Measurements from ENCODE around the gene TBC1D8. TPM values are rescaled to one million over a fixed set of nuclear protein-coding genes. Genes with fewer than 3 reads are reported as not detected.

Gene TBC1D8
- total and polyA plus RNA-seq, 7 experiments from 2014 or later, result 0.30 to 20.1 (median 2.2) TPM

- H3K9me3 Mint-ChIP-seq, result peaks cover 0 to 3% (median 0%) of the 10 kb centered on the region in 11 donors
- Histone ChIP-seq H3K27ac (ENCODE audit: low read depth, low read length) (peak overlapping the region; percentile 86), H3K36me3 (ENCODE audit: control insufficient read depth in 2 of 3, insufficient read depth in 3 of 3, low read length in 3 of 3) (peaks cover 23 to 48% (median 28%) of the 10 kb centered on the region in 3 experiments), H3K9me3 (ENCODE audit: control insufficient read depth in 2 of 3, low read length in 3 of 3) (no peaks in the 10 kb centered on the region), H3K4me3 (ENCODE audit: low read length) (peak overlapping the region; percentile 93), H3K27me3 (ENCODE audit: control insufficient read depth in 2 of 2, insufficient read depth in 2 of 2, low read length in 2 of 2) (no peaks in the 10 kb centered on the region), H3K4me1 (ENCODE audit: control insufficient read depth in 2 of 2, insufficient read depth in 2 of 2, low read length in 2 of 2) (peaks cover 16 to 18% of the 10 kb centered on the region in 2 donors)
- peak overlapping the region; percentile 91 to 99 (median 95) for H3K4me3 Mint-ChIP-seq
- H3K36me3 Mint-ChIP-seq, result peaks cover 14 to 48% (median 34%) of the 10 kb centered on the region in 5 donors
- H3K27me3 Mint-ChIP-seq, result peaks cover 0 to 5% (median 0%) of the 10 kb centered on the region in 5 donors
- peak overlapping the region; percentile 88 to 99 (median 98) for H3K27ac Mint-ChIP-seq
- ATAC-seq (no peak), DNase-seq (peak in 1 of 9 donors; percentile 13)
- CTCF ChIA-PET, result interaction anchor here (0.6 to 1.5 kb wide), 4 partner anchors 10 to 393 kb away, joined by 3 to 8 read pairs (median 3); no protein-coding TSS in a partner anchor
- intact Hi-C loops (cut with micrococcal nuclease), result loop anchor here (1.0 to 10.0 kb wide), 15 partner anchors 149 to 1665 kb away; partner anchors contain the start of genes CHST10 (in 2 of the 2), MAP4K4 (in 2 of the 2), PDCL3 (in 2 of the 2) and TBC1D8 (in 2 of the 2)
- POLR2A ChIA-PET, result interaction anchor here (0.5 to 2.4 kb wide), 20 partner anchors 10 to 586 kb away, joined by 3 to 22 read pairs (median 3); partner anchors contain the start of genes CNOT11 and PDCL3
- H3K4me1 Mint-ChIP-seq, result peaks cover 32 to 51% (median 48%) of the 10 kb centered on the region in 7 donors
Measured at GRCh38 chr2:101002562-101003277, 148.5 kb downstream of the TBC1D8 start.

DNA sequence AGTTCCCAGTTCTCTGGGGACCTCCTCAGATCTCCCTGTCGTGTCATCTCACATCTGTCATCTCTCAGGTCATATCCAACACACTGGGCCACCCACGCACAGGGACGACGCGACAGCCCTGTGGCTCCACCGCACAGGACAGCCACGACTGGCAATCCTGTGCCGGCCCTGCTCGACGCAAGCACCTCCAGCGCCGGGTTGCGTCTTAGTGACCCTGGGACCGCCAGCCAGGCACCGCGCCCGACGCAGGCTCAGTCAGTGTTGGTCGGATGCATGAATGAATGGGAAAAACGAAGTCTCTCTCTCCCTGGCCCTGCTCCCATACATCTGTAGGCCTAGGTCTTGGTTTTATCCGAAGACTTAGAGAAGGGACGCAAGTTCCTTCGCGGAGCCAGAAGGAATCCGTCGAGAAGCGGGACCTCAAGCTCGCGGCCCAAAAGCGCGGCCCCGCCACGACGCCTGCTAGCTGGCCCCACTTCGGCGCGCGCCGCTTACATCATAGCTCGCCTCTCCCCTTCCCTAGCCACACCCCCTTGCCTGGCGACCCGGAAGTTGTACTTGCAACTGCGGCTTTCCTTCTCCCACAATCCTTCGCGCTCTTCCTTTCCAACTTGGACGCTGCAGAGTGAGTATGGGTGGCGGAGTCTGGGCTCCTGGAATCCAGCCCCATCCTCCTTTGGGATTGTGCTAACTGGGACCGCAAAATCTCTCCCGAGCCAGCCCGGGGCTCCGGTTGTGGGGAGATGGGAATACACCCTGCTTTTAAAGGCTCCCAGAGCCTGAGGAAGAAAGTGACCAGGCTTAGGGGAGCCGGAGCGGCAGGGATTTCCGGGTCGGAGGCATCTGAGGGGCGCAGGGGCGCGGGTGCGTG lies 149.3 kb downstream of the TBC1D8 start, which contains the start of gene RPL31:
Gene RPL31 (plus strand): TSS at position 599 of the 871 bp plus-strand sequence. CDS start 413 bp downstream, outside the sequence.
- Mint-ChIP-seq H3K36me3 (peaks cover 14 to 45% (median 34%) of the 10 kb centered on the region in 5 donors), H3K4me3 (peak within 1 kb of the TSS; percentile 91 to 99 (median 95)), H3K4me1 (peaks cover 32 to 48% (median 44%) of the 10 kb centered on the region in 7 donors), H3K9me3 (peaks cover 0 to 3% (median 0%) of the 10 kb centered on the region in 11 donors), H3K27ac (peak within 1 kb of the TSS; percentile 88 to 99 (median 98)), H3K27me3 (peaks cover 0 to 5% (median 0%) of the 10 kb centered on the region in 5 donors)
- ATAC-seq, result peak; percentile 99
- ChIA-PET POLR2A (interaction anchor here (0.5 to 2.4 kb wide), 23 partner anchors 11 to 585 kb away, joined by 3 to 22 read pairs (median 3); partner anchors contain the start of genes CNOT11, PDCL3 and TBC1D8), CTCF (interaction anchor here (0.6 to 1.5 kb wide), 7 partner anchors 7 to 740 kb away, joined by 3 to 8 read pairs (median 3); no protein-coding TSS in a partner anchor)
- Histone ChIP-seq H3K27me3 (ENCODE audit: control insufficient read depth in 2 of 2, insufficient read depth in 2 of 2, low read length in 2 of 2) (no peaks in the 10 kb centered on the region), H3K27ac (ENCODE audit: low read depth, low read length) (peak within 1 kb of the TSS; percentile 86), H3K9me3 (ENCODE audit: control insufficient read depth in 2 of 3, low read length in 3 of 3) (no peaks in the 10 kb centered on the region), H3K4me3 (ENCODE audit: low read length) (peak within 1 kb of the TSS; percentile 93), H3K4me1 (ENCODE audit: control insufficient read depth in 2 of 2, insufficient read depth in 2 of 2, low read length in 2 of 2) (peaks cover 16 to 18% of the 10 kb centered on the region in 2 donors), H3K36me3 (ENCODE audit: control insufficient read depth in 2 of 3, insufficient read depth in 3 of 3, low read length in 3 of 3) (peaks cover 23 to 40% (median 27%) of the 10 kb centered on the region in 3 experiments)
- intact Hi-C loops (cut with micrococcal nuclease), result loop anchor here (1.0 to 10.0 kb wide), 15 partner anchors 149 to 1665 kb away; partner anchors contain the start of genes CHST10 (in 2 of the 2), MAP4K4 (in 2 of the 2), PDCL3 (in 2 of the 2) and TBC1D8 (in 2 of the 2)
- peak; percentile 86 to 97 (median 95) for DNase-seq

DNA sequence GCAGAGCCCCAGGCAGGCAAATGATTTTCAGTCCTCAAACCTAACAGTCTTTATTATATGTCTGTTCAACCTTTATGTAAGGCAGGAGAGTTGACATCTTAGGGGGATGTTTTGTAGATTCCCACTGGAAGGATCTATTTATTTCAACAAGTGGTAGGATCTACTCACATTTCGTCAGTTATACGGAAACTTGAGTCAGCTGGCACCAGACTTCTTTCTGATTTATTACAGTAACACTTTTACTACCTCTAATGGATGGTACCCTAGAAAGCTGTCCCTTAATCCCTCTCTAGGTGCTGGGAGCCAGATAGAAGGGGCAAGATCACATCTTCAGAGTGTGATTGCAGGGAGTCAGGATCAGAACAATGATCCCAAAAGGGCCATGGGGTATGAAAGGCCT lies 151.2 kb downstream of the TBC1D8 start:
- POLR2A ChIA-PET, result no interaction called here
- no peak overlapping the region for H3K27ac ChIP-seq (ENCODE audit: low read depth, low read length)
- no peak overlapping the region for H3K4me3 ChIP-seq (ENCODE audit: low read length)
- Mint-ChIP-seq H3K36me3 (peaks cover 13 to 33% (median 25%) of the 10 kb centered on the region in 5 donors), H3K27ac (peak overlapping the region in 4 of 9 donors; percentile 28 to 71 (median 40)), H3K27me3 (peaks cover 0 to 5% (median 0%) of the 10 kb centered on the region in 5 donors), H3K9me3 (peaks cover 0 to 3% (median 0%) of the 10 kb centered on the region in 11 donors), H3K4me3 (peak overlapping the region in 5 of 10 donors; percentile 1 to 48 (median 30)), H3K4me1 (peaks cover 23 to 34% (median 31%) of the 10 kb centered on the region in 7 donors)
- DNase-seq (no peak), ATAC-seq (no peak)
- intact Hi-C loops (cut with micrococcal nuclease), result loop anchor here in 1 of 2 donors (5.0 to 10.0 kb wide), 6 partner anchors 152 to 1663 kb away; partner anchors contain the start of genes CHST10, EIF5B, MAP4K4 and REV1
- CTCF ChIA-PET, result no interaction called here
- H3K9me3 ChIP-seq (ENCODE audit: control insufficient read depth in 2 of 3, low read length in 3 of 3), result no peaks in the 10 kb centered on the region
- H3K36me3 ChIP-seq (ENCODE audit: control insufficient read depth in 2 of 3, insufficient read depth in 3 of 3, low read length in 3 of 3), result peaks cover 8 to 21% (median 12%) of the 10 kb centered on the region in 3 experiments
- peaks cover 16 to 18% of the 10 kb centered on the region in 2 donors for H3K4me1 ChIP-seq (ENCODE audit: control insufficient read depth in 2 of 2, insufficient read depth in 2 of 2, low read length in 2 of 2)
- no peaks in the 10 kb centered on the region for H3K27me3 ChIP-seq (ENCODE audit: control insufficient read depth in 2 of 2, insufficient read depth in 2 of 2, low read length in 2 of 2)

DNA sequence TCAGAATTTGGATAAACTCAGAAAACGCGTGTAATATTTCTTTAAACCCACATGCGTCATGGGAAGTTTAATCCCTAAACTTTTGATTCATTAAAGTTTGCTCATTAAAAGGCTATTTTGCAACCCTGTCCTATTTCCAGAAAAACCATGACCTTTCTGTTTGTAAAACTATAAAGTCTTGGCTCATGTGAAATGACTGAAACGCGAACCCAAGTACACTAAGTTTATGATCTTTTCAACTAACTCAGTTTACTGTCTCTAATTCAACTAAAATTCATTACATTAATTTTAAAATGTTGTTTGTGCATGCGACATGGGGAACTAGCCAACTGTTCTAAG lies 153.0 kb downstream of the TBC1D8 start:
- Mint-ChIP-seq H3K4me3 (no peak overlapping the region), H3K27me3 (peaks cover 0 to 5% (median 0%) of the 10 kb centered on the region in 5 donors), H3K27ac (no peak overlapping the region), H3K36me3 (peaks cover 0 to 15% (median 7%) of the 10 kb centered on the region in 5 donors), H3K4me1 (peaks cover 5 to 16% (median 13%) of the 10 kb centered on the region in 7 donors), H3K9me3 (peaks cover 0 to 3% (median 0%) of the 10 kb centered on the region in 11 donors)
- no peak for ATAC-seq
- Histone ChIP-seq H3K4me3 (ENCODE audit: low read length) (no peak overlapping the region), H3K27ac (ENCODE audit: low read depth, low read length) (no peak overlapping the region), H3K27me3 (ENCODE audit: control insufficient read depth in 2 of 2, insufficient read depth in 2 of 2, low read length in 2 of 2) (no peaks in the 10 kb centered on the region), H3K9me3 (ENCODE audit: control insufficient read depth in 2 of 3, low read length in 3 of 3) (no peaks in the 10 kb centered on the region), H3K36me3 (ENCODE audit: control insufficient read depth in 2 of 3, insufficient read depth in 3 of 3, low read length in 3 of 3) (peaks cover 0 to 5% (median 0%) of the 10 kb centered on the region in 3 experiments), H3K4me1 (ENCODE audit: control insufficient read depth in 2 of 2, insufficient read depth in 2 of 2, low read length in 2 of 2) (peaks cover 10% of the 10 kb centered on the region in 2 donors)
- no peak for DNase-seq
- intact Hi-C loops (cut with micrococcal nuclease), result no loop called here
- CTCF ChIA-PET, result no interaction called here
- POLR2A ChIA-PET, result no interaction called here

DNA sequence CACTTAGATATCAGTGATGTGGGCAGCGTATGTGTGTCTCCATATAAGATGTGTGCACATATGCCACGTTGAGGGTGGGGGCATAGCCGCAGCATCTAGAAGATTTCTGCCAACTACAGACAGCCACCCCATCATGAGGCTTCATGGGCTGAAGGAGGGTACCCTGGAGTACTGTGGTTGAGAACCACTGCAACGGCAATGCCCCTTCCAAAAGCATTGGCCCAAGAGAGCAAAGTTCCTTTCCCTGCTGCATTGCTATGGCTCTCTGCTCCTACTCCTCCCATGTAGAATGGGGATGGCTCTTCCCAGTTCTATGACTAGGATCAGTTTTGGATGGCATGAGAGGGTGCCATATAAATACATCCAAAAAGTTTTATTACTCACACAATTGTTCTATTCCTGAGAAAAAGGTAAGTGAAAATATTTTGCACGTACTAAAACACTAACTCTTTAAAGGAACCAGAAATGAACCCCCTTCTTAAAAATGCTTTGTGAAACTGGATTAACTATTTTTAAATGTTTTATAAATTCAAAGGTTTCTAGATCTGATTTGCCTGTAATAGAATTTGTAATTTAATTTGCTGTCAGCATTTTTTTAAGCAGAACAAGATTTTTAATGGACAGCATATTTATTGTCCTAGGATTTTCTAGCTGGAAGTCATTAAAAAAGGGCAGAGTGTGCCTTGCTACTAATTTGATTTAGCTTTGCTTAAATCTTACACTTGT lies 153.5 kb downstream of the TBC1D8 start:
- Mint-ChIP-seq H3K36me3 (peaks cover 0 to 10% (median 2%) of the 10 kb centered on the region in 5 donors), H3K4me1 (peaks cover 0 to 10% (median 8%) of the 10 kb centered on the region in 7 donors), H3K4me3 (no peak overlapping the region), H3K9me3 (peaks cover 0 to 3% (median 0%) of the 10 kb centered on the region in 11 donors), H3K27ac (no peak overlapping the region), H3K27me3 (peaks cover 0 to 5% (median 0%) of the 10 kb centered on the region in 5 donors)
- ChIA-PET POLR2A (no interaction called here), CTCF (no interaction called here)
- Histone ChIP-seq H3K27me3 (ENCODE audit: control insufficient read depth in 2 of 2, insufficient read depth in 2 of 2, low read length in 2 of 2) (no peaks in the 10 kb centered on the region), H3K4me3 (ENCODE audit: low read length) (no peak overlapping the region), H3K36me3 (ENCODE audit: control insufficient read depth in 2 of 3, insufficient read depth in 3 of 3, low read length in 3 of 3) (peaks cover 0 to 5% (median 0%) of the 10 kb centered on the region in 3 experiments), H3K27ac (ENCODE audit: low read depth, low read length) (no peak overlapping the region), H3K4me1 (ENCODE audit: control insufficient read depth in 2 of 2, insufficient read depth in 2 of 2, low read length in 2 of 2) (peaks cover 5% of the 10 kb centered on the region in 2 donors), H3K9me3 (ENCODE audit: control insufficient read depth in 2 of 3, low read length in 3 of 3) (no peaks in the 10 kb centered on the region)
- no peak for DNase-seq
- no peak for ATAC-seq
- intact Hi-C loops (cut with micrococcal nuclease), result no loop called here
